ENCODE data around the gene GBP4.

DNA sequence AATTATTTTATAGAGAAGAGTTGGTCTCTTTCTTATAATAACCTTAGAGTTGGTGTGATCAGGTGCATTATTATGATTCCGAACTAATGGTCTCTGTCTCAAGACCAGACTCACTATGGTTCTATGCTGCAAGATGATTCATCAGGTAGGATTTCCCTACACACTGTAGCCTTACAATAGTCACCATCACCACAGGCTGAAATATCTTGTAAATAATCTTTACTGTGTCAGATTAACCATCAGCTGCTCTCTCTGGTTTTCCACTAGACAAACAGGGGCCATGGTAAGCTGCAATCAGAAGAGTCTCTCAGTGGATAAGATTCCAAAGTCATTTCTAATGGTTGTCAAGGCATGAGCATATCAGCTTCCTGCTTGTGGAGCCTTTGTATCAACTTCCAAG lies 4.4 kb upstream of the GBP4 start:
- TF ChIP-seq, protein P1, sequence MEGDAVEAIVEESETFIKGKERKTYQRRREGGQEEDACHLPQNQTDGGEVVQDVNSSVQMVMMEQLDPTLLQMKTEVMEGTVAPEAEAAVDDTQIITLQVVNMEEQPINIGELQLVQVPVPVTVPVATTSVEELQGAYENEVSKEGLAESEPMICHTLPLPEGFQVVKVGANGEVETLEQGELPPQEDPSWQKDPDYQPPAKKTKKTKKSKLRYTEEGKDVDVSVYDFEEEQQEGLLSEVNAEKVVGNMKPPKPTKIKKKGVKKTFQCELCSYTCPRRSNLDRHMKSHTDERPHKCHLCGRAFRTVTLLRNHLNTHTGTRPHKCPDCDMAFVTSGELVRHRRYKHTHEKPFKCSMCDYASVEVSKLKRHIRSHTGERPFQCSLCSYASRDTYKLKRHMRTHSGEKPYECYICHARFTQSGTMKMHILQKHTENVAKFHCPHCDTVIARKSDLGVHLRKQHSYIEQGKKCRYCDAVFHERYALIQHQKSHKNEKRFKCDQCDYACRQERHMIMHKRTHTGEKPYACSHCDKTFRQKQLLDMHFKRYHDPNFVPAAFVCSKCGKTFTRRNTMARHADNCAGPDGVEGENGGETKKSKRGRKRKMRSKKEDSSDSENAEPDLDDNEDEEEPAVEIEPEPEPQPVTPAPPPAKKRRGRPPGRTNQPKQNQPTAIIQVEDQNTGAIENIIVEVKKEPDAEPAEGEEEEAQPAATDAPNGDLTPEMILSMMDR (IDR thresholded peaks at IDR 0.05; ENCODE audit: low read depth, low read length), result no peak
- TF ChIP-seq EZH2phosphoT487 (IDR thresholded peaks at IDR 0.05; ENCODE audit: low read depth), result no peak

Data from OCI-LY3 (cell line).